Breast epithelium (tissue), 3 donors: Measurements from ENCODE around the gene NME3.

Experiments
- CTCF ChIP-seq, 3 donors: fragments of 450-650 bp; IDR thresholded peaks; one replicate each; pipeline ENCODE4 v1.5.1; 2016 to 2017; ENCODE audit warnings: antibody characterized with exemption in 3 of 3, mild to moderate bottlenecking in 3 of 3, moderate library complexity in 3 of 3
- POLR2AphosphoS5 ChIP-seq, 3 donors: sonication (generic); formaldehyde crosslinking; IDR thresholded peaks; one replicate each; pipeline ENCODE4 v1.6.1; 2017; ENCODE audit warnings: antibody characterized with exemption in 3 of 3

- TF ChIP-seq CTCF (IDR thresholded peaks at IDR 0.05), result no peak
- TF ChIP-seq POLR2AphosphoS5 (IDR thresholded peaks at IDR 0.05), result no peak
Observed at GRCh38 chr16:1768767-1769401, 2.5 kb downstream of the NME3 start.
